NCI-H146 treated with DMSO at 0.1 percent for 48 hours (cell line): ENCODE data around the gene GNPTG.
A peak's percentile ranks its signal among the peaks of the same experiment; 100 is the strongest.

Source experiments
- DNase-seq: peaks from one replicate; lab custom pipeline; 2025; ENCODE audit not compliant: unreplicated experiment; lab: John Stamatoyannopoulos, UW

The GNPTG gene

DNA sequence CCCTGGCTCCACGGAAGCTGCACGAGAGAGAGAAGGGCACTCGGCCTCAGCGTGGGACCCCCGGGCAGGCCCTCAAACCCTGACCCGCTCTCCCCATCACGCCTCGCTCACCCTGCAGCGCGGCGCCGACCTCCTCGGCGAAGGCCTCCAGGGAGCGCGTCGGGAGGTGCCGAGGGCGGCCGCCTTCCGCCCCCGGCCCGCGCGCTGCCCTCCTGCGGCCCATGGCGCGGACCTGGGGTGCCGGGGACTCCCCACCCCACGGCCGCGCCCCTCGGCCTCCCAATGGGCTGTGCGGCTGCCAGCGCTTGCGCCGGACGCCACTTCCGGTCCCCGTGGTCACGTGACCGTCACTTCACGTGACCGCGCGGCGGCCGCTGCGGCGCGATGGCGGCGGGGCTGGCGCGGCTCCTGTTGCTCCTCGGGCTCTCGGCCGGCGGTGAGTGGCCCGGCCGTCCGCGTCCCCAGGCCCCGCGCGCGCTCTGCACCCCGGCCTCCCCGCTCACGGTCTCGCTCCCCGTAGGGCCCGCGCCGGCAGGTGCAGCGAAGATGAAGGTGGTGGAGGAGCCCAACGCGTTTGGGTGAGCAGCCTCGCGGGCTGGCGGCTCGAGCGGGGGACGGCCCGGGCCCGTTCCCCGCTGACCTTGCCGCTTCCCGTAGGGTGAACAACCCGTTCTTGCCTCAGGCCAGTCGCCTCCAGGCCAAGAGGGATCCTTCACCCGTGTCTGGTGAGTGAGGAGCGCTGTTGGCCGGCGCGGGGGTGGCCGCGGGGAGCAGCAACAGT, at the start of gene GNPTG, which contains the start of gene TSR3:
Gene GNPTG, plus strand, starts transcription at position 350 of the 781 bp plus-strand sequence. Its CDS starts 35 bp downstream, at position 385.
Gene TSR3, minus strand, starts transcription at position 297 of the 781 bp plus-strand sequence. Its CDS starts 74 bp downstream, at position 223.
- peak; percentile 56 for DNase-seq

DNA sequence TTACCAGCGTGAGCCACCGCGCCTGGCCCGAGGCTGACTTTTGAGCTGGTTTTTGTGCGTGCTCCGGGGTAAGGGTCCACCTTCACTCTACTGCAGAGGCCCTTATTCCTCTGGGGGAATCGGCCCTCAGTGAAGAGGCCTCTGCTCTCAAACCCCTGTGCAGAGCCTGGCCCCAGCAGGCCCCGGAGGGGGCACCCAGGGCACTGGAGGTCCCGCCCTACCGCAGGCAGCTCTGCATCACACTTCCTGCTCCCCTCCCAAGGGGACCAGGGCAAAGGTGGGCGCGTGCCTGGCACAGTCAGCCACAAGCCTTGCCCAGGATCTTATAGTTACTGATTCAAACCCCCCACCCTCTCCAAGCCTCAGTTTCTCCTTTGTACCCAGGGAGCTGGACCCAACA, 45.9 kb upstream of the GNPTG start:
- no peak for DNase-seq

DNA sequence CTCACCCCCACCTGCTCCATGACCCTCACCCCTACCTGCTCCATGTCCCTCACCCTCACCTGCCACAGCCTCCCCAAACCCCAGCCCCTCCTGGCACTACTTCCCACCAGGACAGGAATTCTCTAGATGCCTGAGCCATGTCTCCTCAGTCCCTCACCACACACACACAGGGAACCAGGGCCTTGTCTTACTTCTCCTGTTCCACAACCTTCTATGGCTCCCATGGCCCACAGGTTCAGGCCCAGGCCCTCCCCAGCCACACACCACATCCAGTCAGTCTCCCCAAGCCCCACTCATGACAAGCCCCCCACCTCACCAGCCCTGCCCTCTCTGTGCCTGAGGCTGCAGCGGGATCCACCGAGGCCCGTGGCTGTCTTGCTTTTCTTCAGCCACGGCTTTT, 45.4 kb upstream of the GNPTG start:
- no peak for DNase-seq

- DNase-seq = no peak
Observed at GRCh38 chr16:1308036-1308976, 43.4 kb upstream of the GNPTG start.

GRCh38 chr16:1308977-1309885, 42.5 kb upstream of the GNPTG start, which contains the start of gene UBE2I:
Gene UBE2I, plus strand, starts transcription at chr16:1309636. Its CDS starts 4,395 bp downstream, at chr16:1314031.
- DNase-seq = peak; percentile 92

GRCh38 chr16:1309888-1310831, 41.6 kb upstream of the GNPTG start:
- no peak for DNase-seq

DNA sequence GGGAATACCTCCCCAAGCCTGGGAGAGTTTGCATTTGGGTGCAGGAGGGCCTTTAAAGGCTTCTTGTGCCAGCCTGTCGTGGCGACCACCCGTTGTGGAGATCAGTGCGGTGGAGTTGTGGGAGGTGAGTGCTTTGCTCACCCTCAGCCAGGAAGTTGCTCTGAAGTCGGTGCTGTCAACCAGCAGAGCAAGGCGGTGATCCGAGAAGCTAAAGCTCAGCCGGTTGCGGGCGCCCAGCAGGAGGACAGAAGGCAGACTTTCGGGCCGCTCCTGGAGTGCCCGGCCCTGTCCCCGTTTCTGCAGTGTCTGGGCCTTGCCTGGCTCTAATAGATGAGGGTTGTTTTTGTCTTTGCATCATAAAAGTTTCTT, 40.9 kb upstream of the GNPTG start:
- no peak for DNase-seq

- no peak for DNase-seq
Observed at GRCh38 chr16:1311212-1311737, 40.5 kb upstream of the GNPTG start.

DNA sequence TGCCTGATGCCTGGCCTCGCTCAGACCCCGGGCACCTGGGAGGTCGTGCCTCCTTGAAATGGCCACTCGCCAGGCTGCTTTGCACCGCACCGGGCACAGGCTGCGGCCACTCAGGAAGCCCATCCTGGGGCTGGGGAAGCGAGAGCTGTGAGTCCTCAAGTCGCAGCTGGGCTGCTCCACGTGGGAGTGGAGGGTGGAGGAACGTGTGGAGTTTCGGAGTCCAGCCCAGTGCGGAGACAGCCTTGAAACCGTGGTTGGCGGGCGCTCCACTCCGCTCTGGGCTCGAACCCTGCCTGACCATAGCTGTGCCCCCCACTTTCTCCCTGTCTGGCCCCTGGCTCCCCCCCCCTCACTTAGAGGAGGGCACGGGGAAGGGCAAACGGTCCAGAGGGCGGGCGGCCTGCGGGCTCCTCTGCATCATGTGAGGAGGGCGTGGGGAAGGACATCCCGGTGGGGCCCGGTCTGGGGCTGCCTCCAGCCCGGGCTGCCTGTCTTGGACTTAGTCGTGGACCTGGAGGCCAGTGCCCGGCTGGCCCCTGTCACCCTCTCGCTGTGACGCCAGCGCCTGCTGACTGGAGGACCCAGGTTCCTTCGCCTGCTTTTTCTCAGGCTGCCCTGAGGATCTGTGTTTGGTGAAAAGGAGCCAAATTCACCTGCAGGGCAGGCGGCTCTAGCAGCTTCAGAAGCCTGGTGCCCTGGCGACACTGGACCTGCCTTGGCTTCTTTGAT, 39.8 kb upstream of the GNPTG start:
- no peak for DNase-seq

- DNase-seq = no peak
Observed at GRCh38 chr16:1312467-1312816, 39.3 kb upstream of the GNPTG start.

DNA sequence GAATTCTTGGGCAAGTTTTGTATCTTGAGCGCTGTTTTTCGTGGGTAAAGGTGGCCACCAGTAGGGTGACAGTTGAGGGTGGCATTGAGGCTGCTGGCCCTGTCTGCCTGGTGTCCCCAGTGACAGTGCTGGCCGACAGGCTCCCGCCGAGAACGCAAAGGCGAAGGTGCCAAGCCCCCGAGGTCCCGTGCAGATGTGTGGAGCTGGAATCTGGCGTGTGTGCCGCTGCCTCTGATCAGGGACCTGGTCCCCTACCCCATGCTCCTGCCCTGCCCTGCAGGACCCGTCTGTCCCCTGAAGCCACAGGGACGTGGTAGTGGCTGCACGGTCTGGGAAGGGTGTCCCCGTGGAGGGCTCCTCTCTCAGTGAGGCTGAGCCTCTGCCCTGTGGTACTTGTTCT, 38.8 kb upstream of the GNPTG start:
- DNase-seq = no peak

DNA sequence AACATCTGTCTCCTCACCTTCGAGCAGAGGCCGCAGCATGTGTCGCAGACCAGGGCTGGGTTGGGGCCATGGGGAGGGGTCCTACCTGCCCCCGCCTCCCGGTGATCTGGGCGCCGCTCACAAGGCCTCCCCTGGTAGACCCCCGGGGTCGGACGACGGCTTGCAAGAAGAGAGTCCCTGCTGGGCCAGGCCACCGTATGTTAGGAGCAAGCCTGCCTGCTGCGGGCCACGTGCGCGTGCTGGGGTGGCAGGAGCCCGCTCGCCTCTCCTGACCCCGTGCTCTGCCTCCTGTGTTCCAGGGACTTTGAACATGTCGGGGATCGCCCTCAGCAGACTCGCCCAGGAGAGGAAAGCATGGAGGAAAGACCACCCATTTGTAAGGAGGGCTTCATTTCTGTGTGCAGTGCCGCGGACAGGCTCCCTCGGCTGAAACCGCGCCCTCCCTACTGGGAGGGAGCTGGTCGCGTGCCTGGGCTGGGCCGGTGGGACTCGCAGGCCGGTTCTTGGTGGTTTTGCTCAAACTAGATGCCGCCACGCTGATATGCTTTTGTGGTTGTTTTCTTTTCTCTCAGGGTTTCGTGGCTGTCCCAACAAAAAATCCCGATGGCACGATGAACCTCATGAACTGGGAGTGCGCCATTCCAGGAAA, 37.9 kb upstream of the GNPTG start:
- no peak for DNase-seq

- no peak for DNase-seq
Observed at GRCh38 chr16:1314399-1315068, 37.2 kb upstream of the GNPTG start.

- DNase-seq = no peak
Observed at GRCh38 chr16:1315081-1316032, 36.4 kb upstream of the GNPTG start.

DNA sequence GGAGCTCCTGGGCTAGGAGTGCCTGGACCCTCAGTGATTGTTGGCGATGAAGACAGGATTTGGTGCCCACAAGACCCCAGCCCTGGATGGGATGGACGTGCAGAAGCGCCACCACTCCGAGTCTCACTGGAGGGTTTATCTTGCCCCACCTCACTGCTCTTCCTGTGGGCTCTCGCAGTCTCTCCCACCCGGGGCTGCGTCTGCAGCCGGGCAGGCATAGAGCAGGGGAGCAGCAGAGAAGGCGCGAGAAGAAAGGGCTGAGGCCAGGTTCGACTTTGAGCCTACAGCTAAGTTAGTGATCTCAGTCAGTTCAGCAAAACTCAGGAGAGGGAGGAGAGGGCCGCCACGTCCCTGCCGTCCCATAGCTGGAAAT, 35.7 kb upstream of the GNPTG start:
- DNase-seq = no peak

- no peak for DNase-seq
Observed at GRCh38 chr16:1317479-1318267, 34.1 kb upstream of the GNPTG start.
